Neural progenitor cell (in vitro differentiated cells): ENCODE measurements around the gene CSTF3. TPM values are rescaled to one million over a fixed set of nuclear protein-coding genes. Genes with fewer than 3 reads are reported as not detected.
A peak's percentile ranks its signal among the peaks of the same experiment; 100 is the strongest.
"Not testable (repeated sequence)": the region's sequence is repeated elsewhere in the genome, so short reads cannot be mapped to it uniquely, and the experiment has no call there.

ENCODE experiments used
- DNase-seq: peaks from one replicate; pipeline ENCODE4 v3.0.0-alpha.2; 2016; ENCODE audit warnings: low spot score
- H2AFZ ChIP-seq: fragments of 200-600 bp; sonication (generic); replicated peaks from 2 replicates; pipeline ENCODE4 v1.6.1; 2016; ENCODE audit warnings: antibody characterized with exemption
- H3F3A ChIP-seq: fragments of 200-600 bp; sonication (generic); 2 replicates; pipeline ENCODE4 v1.6.1; 2016; ENCODE audit warnings: antibody characterized with exemption, low read depth
- H3K27ac ChIP-seq: fragments of 200-600 bp; sonication (generic); 2 replicates; pipeline ENCODE4 v1.5.1; 2016; ENCODE audit warnings: mild to moderate bottlenecking
- H3K27me3 ChIP-seq: fragments of 200-600 bp; sonication (generic); 2 replicates; pipeline ENCODE4 v1.6.1; 2016; ENCODE audit warnings: mild to moderate bottlenecking, moderate library complexity
- H3K36me3 ChIP-seq: fragments of 200-600 bp; sonication (generic); 2 replicates; pipeline ENCODE4 v1.5.1; 2016
- H3K4me1 ChIP-seq: fragments of 200-600 bp; sonication (generic); 2 replicates; pipeline ENCODE4 v1.6.1; 2016; ENCODE audit warnings: mixed run types
- H3K4me2 ChIP-seq: fragments of 200-600 bp; sonication (generic); 2 replicates; pipeline ENCODE4 v1.6.1; 2016
- H3K4me3 ChIP-seq: fragments of 200-600 bp; sonication (generic); 2 replicates; pipeline ENCODE4 v1.5.1; 2016
- H3K79me2 ChIP-seq: fragments of 200-600 bp; sonication (generic); 2 replicates; pipeline ENCODE4 v1.6.1; 2016; ENCODE audit warnings: low read depth
- H3K9ac ChIP-seq: fragments of 200-600 bp; sonication (generic); 2 replicates; pipeline ENCODE4 v1.6.1; 2016
- H3K9me3 ChIP-seq: fragments of 200-600 bp; sonication (generic); 2 replicates; pipeline ENCODE4 v1.5.1; 2016; ENCODE audit warnings: low read depth
- H4K20me1 ChIP-seq: fragments of 200-600 bp; sonication (generic); 2 replicates; pipeline ENCODE4 v1.6.1; 2016; ENCODE audit warnings: low read depth
- H3K27ac Mint-ChIP-seq: 3 replicates; pipeline ENCODE4 v1.8.0; 2021; ENCODE audit warnings: mixed read lengths
- H3K27me3 Mint-ChIP-seq: 2 replicates; pipeline ENCODE4 v1.8.0; 2022; ENCODE audit warnings: low read depth, mild to moderate bottlenecking, inconsistent platforms, moderate library complexity, mixed read lengths; ENCODE audit not compliant: insufficient read depth
- H3K36me3 Mint-ChIP-seq: 3 replicates; pipeline ENCODE4 v1.8.0; 2021; ENCODE audit warnings: mixed read lengths
- H3K4me1 Mint-ChIP-seq: 3 replicates; pipeline ENCODE4 v1.8.0; 2021; ENCODE audit warnings: mixed read lengths
- H3K4me3 Mint-ChIP-seq: 3 replicates; pipeline ENCODE4 v1.8.0; 2021; ENCODE audit warnings: mild to moderate bottlenecking, moderate library complexity, mixed read lengths
- H3K9me3 Mint-ChIP-seq: 3 replicates; pipeline ENCODE4 v1.8.0; 2020; ENCODE audit warnings: mixed read lengths
- EZH2 ChIP-seq: fragments of 200-600 bp; sonication (generic); IDR thresholded peaks from 2 replicates; pipeline ENCODE4 v1.6.1; 2017; ENCODE audit warnings: antibody characterized with exemption, mild to moderate bottlenecking, moderate library complexity
- EZH2phosphoT487 ChIP-seq: fragments of 200-600 bp; sonication (generic); IDR thresholded peaks from 2 replicates; pipeline ENCODE4 v1.6.1; 2017; ENCODE audit warnings: antibody characterized with exemption
- total RNA-seq: library from RNA; depleted of rRNA; stranded (reverse); fragments of >200 nt; gene quantifications from 2 replicates; pipeline ENCODE4 v1.2.3, GENCODE V29; 2015; ENCODE audit warnings: low replicate concordance
- TF ChIP-seq, protein P1 (sequence below): fragments of 200-600 bp; sonication (generic); IDR thresholded peaks from 2 replicates; pipeline ENCODE4 v1.5.1; 2017; ENCODE audit warnings: antibody characterized with exemption, mild to moderate bottlenecking

CSTF3 gene
- total RNA-seq, 1 donor from 2014 or later: 76.6 TPM

DNA sequence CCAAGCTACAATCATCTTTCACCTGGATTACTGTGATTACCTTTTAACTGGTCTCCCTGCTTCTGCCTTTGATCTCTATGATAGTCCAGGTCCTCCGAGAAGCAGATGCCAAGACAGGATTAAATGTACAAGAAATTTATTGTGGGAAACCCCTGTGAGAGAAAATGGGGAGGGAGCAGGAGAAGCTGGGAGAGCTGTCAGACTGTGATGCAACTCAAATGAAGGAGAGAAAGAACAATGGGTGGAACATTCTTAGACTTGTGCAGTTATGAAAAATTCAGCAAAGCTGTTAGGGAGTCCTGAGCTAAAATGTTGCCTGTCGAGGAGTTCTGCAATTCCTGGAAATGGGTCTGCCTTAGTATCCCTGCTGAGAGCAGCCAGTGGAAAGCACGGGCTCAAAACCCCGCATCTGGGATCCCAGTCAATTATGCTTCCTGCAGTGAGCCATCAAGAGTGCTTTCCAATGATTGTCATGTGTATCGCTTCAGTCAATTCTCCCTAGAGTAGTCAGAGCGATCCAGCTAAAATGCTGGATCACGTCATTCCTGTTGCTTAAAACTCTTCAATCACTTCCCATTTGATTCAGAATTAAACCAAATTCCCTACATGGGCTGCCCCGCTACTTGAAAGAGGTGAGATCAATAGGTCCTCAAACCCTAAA lies 16.5 kb upstream of the CSTF3 start:
- H2AFZ ChIP-seq: no peak overlapping the region
- H3K27me3 ChIP-seq: no peaks in the 10 kb centered on the region
- Mint-ChIP-seq H3K9me3 (no peaks in the 10 kb centered on the region), H3K4me3 (no peak overlapping the region), H3K36me3 (peaks cover 2% of the 10 kb centered on the region), H3K4me1 (no peaks in the 10 kb centered on the region), H3K27ac (no peak overlapping the region), H3K27me3 (peaks cover 3% of the 10 kb centered on the region)
- no peak overlapping the region for H3K4me2 ChIP-seq
- H3K4me1 ChIP-seq: peaks cover 4% of the 10 kb centered on the region
- no peaks in the 10 kb centered on the region for H3K36me3 ChIP-seq
- no peak for DNase-seq
- no peaks in the 10 kb centered on the region for H3K9me3 ChIP-seq
- peaks cover 3% of the 10 kb centered on the region for H3F3A ChIP-seq
- H3K9ac ChIP-seq: no peak overlapping the region
- no peak for TF ChIP-seq EZH2
- no peak for TF ChIP-seq EZH2phosphoT487
- TF ChIP-seq, protein P1, sequence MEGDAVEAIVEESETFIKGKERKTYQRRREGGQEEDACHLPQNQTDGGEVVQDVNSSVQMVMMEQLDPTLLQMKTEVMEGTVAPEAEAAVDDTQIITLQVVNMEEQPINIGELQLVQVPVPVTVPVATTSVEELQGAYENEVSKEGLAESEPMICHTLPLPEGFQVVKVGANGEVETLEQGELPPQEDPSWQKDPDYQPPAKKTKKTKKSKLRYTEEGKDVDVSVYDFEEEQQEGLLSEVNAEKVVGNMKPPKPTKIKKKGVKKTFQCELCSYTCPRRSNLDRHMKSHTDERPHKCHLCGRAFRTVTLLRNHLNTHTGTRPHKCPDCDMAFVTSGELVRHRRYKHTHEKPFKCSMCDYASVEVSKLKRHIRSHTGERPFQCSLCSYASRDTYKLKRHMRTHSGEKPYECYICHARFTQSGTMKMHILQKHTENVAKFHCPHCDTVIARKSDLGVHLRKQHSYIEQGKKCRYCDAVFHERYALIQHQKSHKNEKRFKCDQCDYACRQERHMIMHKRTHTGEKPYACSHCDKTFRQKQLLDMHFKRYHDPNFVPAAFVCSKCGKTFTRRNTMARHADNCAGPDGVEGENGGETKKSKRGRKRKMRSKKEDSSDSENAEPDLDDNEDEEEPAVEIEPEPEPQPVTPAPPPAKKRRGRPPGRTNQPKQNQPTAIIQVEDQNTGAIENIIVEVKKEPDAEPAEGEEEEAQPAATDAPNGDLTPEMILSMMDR: no peak
- H3K4me3 ChIP-seq: no peak overlapping the region
- no peak overlapping the region for H3K27ac ChIP-seq
- no peaks in the 10 kb centered on the region for H4K20me1 ChIP-seq
- H3K79me2 ChIP-seq: no peaks in the 10 kb centered on the region

- H3K9me3 ChIP-seq, H3K27me3 ChIP-seq, H2AFZ ChIP-seq, H3K4me3 ChIP-seq, H3K4me1 ChIP-seq, H3K27ac ChIP-seq, H3K36me3 Mint-ChIP-seq, H3K9ac ChIP-seq, H3K36me3 ChIP-seq, DNase-seq, H3K4me1 Mint-ChIP-seq, H3K4me3 Mint-ChIP-seq, H4K20me1 ChIP-seq, H3K9me3 Mint-ChIP-seq, H3K27me3 Mint-ChIP-seq, H3K27ac Mint-ChIP-seq, H3K79me2 ChIP-seq, H3K4me2 ChIP-seq, H3F3A ChIP-seq: not testable (repeated sequence)
Measured at GRCh38 chr11:33176760-33177159, 15.5 kb upstream of the CSTF3 start.

DNA sequence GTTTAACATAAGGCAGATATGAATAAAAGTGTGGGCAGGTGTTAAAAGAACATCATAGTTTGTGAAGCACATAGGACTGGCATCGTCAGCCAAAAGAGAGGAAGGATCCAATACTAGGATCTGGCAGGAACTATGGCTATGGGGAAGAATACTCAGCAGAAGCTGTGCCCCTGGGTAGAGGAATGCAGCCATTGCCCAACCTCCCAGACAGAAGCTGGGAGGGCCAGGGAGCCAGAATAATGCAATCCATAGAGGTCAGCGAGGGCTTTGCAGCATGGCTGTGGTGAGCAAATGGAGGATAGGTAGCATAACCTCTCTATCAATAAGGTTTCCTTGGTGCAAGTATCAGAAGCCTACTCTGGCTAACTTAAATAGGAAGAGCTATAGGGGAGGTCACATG lies 11.7 kb upstream of the CSTF3 start:
- H3K4me3 ChIP-seq: no peak overlapping the region
- H3K4me1 ChIP-seq: peaks cover under 1% of the 10 kb centered on the region
- no peaks in the 10 kb centered on the region for H3K36me3 ChIP-seq
- H3K79me2 ChIP-seq: no peaks in the 10 kb centered on the region
- no peaks in the 10 kb centered on the region for H4K20me1 ChIP-seq
- H3K27me3 ChIP-seq: no peaks in the 10 kb centered on the region
- no peak overlapping the region for H2AFZ ChIP-seq
- H3K27me3 Mint-ChIP-seq: no peaks in the 10 kb centered on the region
- H3K9ac ChIP-seq: no peak overlapping the region
- no peak overlapping the region for H3K27ac ChIP-seq
- H3K36me3 Mint-ChIP-seq: peaks cover 2% of the 10 kb centered on the region
- DNase-seq: peak; percentile 13
- H3K4me3 Mint-ChIP-seq: no peak overlapping the region
- H3K4me2 ChIP-seq: no peak overlapping the region
- H3K4me1 Mint-ChIP-seq: peaks cover 5% of the 10 kb centered on the region
- no peaks in the 10 kb centered on the region for H3K9me3 ChIP-seq
- peak overlapping the region; percentile 6 for H3K27ac Mint-ChIP-seq
- no peaks in the 10 kb centered on the region for H3K9me3 Mint-ChIP-seq
- H3F3A ChIP-seq: no peaks in the 10 kb centered on the region
- TF ChIP-seq EZH2 (no peak), EZH2phosphoT487 (no peak)
- TF ChIP-seq, protein P1: no peak

GRCh38 chr11:33172345-33172744 lies 11.1 kb upstream of the CSTF3 start:
- no peak overlapping the region for H3K27ac ChIP-seq
- H3K79me2 ChIP-seq: no peaks in the 10 kb centered on the region
- H3K27me3 ChIP-seq: no peaks in the 10 kb centered on the region
- H3K4me1 ChIP-seq: no peaks in the 10 kb centered on the region
- no peak for TF ChIP-seq EZH2phosphoT487
- no peak for TF ChIP-seq EZH2
- TF ChIP-seq, protein P1: no peak
- no peak overlapping the region for H2AFZ ChIP-seq
- H3K4me2 ChIP-seq: no peak overlapping the region
- H3K36me3 ChIP-seq: no peaks in the 10 kb centered on the region
- Mint-ChIP-seq H3K4me1 (peaks cover 5% of the 10 kb centered on the region), H3K27ac (no peak overlapping the region), H3K4me3 (no peak overlapping the region), H3K27me3 (no peaks in the 10 kb centered on the region), H3K36me3 (peaks cover 2% of the 10 kb centered on the region), H3K9me3 (no peaks in the 10 kb centered on the region)
- no peaks in the 10 kb centered on the region for H3K9me3 ChIP-seq
- no peak for DNase-seq
- no peaks in the 10 kb centered on the region for H3F3A ChIP-seq
- H3K4me3 ChIP-seq: no peak overlapping the region
- H3K9ac ChIP-seq: no peak overlapping the region
- no peaks in the 10 kb centered on the region for H4K20me1 ChIP-seq
